SK-N-SH (cell line): ENCODE measurements around the gene MPV17. TPM values are rescaled to one million over a fixed set of nuclear protein-coding genes. Genes with fewer than 3 reads are reported as not detected.

ENCODE experiments used
- CTCF ChIA-PET: fragments of 300-600, 350-600 bp; formaldehyde crosslinking; extraction: SDS; loops from one replicate; lab custom pipeline; 2021; lab: Yijun Ruan, JAX
- POLR2A ChIA-PET: fragments of 350-600 bp; sonication (Branson Sonifier 250); formaldehyde crosslinking; extraction: SDS; loops from one replicate; lab custom pipeline; 2020; ENCODE audit warnings: antibody characterized with exemption, inconsistent platforms; lab: Yijun Ruan, JAX
- DNase-seq: peaks from one replicate; pipeline ENCODE4 v3.0.0; 2012
- H2AFZ ChIP-seq: fragments of 200-600 bp; sonication (generic); 2 replicates; pipeline ENCODE4 v1.8.1; 2016; ENCODE audit warnings: antibody characterized with exemption, mild to moderate bottlenecking, low read depth
- H3F3A ChIP-seq: fragments of 200-600 bp; sonication (generic); replicated peaks from 2 replicates; pipeline ENCODE3; 2016; ENCODE audit warnings: antibody characterized with exemption, mild to moderate bottlenecking; ENCODE audit not compliant: insufficient read depth
- H3K27ac ChIP-seq, 2 experiments: fragments of 200-500 bp in 1 of 2; fragments of 200-600 bp in 1 of 2; sonication (Bioruptor generic) in 1 of 2; sonication (generic), shearing (Covaris generic) in 1 of 2; 2 replicates each; pipeline versions ENCODE4 v1.5.1 to v1.6.1; 2014 to 2016; ENCODE audit warnings: low read depth in 2 of 2, inconsistent platforms in 1 of 2, low read length in 1 of 2, mild to moderate bottlenecking in 1 of 2, mixed read lengths in 1 of 2
- H3K27me3 ChIP-seq: fragments of 200-600 bp; sonication (generic), shearing (Covaris generic); 2 replicates; pipeline ENCODE4 v1.6.1; 2016; ENCODE audit warnings: mixed run types; ENCODE audit not compliant: insufficient read depth
- H3K36me3 ChIP-seq, 2 experiments: fragments of 200-500 bp in 1 of 2; fragments of 200-600 bp in 1 of 2; sonication (Bioruptor generic) in 1 of 2; sonication (generic) in 1 of 2; replicated peaks in 1 of 2; 2 replicates each; pipeline versions ENCODE3 to v1.5.1; 2014 to 2016; ENCODE audit warnings: low read length in 1 of 2, mild to moderate bottlenecking in 1 of 2; ENCODE audit not compliant: insufficient read depth in 2 of 2, control insufficient read depth in 1 of 2
- H3K4me1 ChIP-seq, 2 experiments: fragments of 200-500 bp in 1 of 2; fragments of 200-600 bp in 1 of 2; sonication (Bioruptor generic) in 1 of 2; sonication (generic), shearing (Covaris generic) in 1 of 2; 2 replicates each; pipeline versions ENCODE4 v1.5.1 to v1.6.1; 2014 to 2016; ENCODE audit warnings: low read depth in 1 of 2, low read length in 1 of 2, mixed run types in 1 of 2; ENCODE audit not compliant: insufficient read depth in 2 of 2, control insufficient read depth in 1 of 2
- H3K4me2 ChIP-seq: fragments of 200-600 bp; sonication (generic), shearing (Covaris generic); 2 replicates; pipeline ENCODE4 v1.6.1; 2017; ENCODE audit warnings: mixed run types
- H3K4me3 ChIP-seq, 2 experiments: fragments of 200-500 bp in 1 of 2; fragments of 200-600 bp in 1 of 2; sonication (Bioruptor generic) in 1 of 2; sonication (generic), shearing (Covaris generic) in 1 of 2; 2 replicates each; pipeline versions ENCODE4 v1.5.1 to v1.8.1; 2014 to 2016; ENCODE audit warnings: low read depth in 2 of 2, inconsistent platforms in 1 of 2, low read length in 1 of 2, mild to moderate bottlenecking in 1 of 2, mixed read lengths in 1 of 2, moderate library complexity in 1 of 2
- H3K79me2 ChIP-seq: fragments of 200-600 bp; sonication (generic); 2 replicates; pipeline ENCODE4 v1.8.1; 2017; ENCODE audit warnings: mild to moderate bottlenecking; ENCODE audit not compliant: insufficient read depth
- H3K9ac ChIP-seq: fragments of 200-600 bp; sonication (generic); 2 replicates; pipeline ENCODE4 v1.6.1; 2017; ENCODE audit warnings: mixed run types
- H3K9me2 ChIP-seq: fragments of 200-600 bp; sonication (generic); 2 replicates; pipeline ENCODE4 v1.6.1; 2017; ENCODE audit warnings: mixed run types
- H3K9me3 ChIP-seq: fragments of 200-600 bp; sonication (generic); 2 replicates; pipeline ENCODE4 v1.6.1; 2017; ENCODE audit warnings: mixed run types, mild to moderate bottlenecking, moderate library complexity
- H4K20me1 ChIP-seq: fragments of 200-600 bp; sonication (generic); 2 replicates; pipeline ENCODE4 v1.6.1; 2017; ENCODE audit warnings: mild to moderate bottlenecking, mixed run types; ENCODE audit not compliant: insufficient read depth
- CHD2 ChIP-seq: fragments of 150-350 bp; IDR thresholded peaks from 2 replicates; pipeline ENCODE4 v1.6.1; 2018; ENCODE audit warnings: low read length; ENCODE audit not compliant: partially characterized antibody
- ELF1 ChIP-seq: IDR thresholded peaks from 2 replicates; pipeline ENCODE4 v1.4.0; 2012
- FOXM1 ChIP-seq: IDR thresholded peaks from 2 replicates; pipeline ENCODE4 v1.4.0; 2012; ENCODE audit warnings: low read depth, mild to moderate bottlenecking
- GABPA ChIP-seq: IDR thresholded peaks from 2 replicates; pipeline ENCODE4 v1.4.0; 2012; ENCODE audit warnings: low read depth, mild to moderate bottlenecking
- MXI1 ChIP-seq: IDR thresholded peaks from 2 replicates; pipeline ENCODE4 v1.6.1; 2012; ENCODE audit warnings: mild to moderate bottlenecking, low read depth, low read length, improper control_type of control experiment
- RAD21 ChIP-seq: IDR thresholded peaks from 2 replicates; pipeline ENCODE4 v1.6.1; 2012; ENCODE audit warnings: mild to moderate bottlenecking, low read length
- RCOR1 ChIP-seq: fragments of 150-350 bp; IDR thresholded peaks from 2 replicates; pipeline ENCODE4 v1.6.1; 2017; ENCODE audit warnings: antibody characterized with exemption, low read length
- RFX5 ChIP-seq: IDR thresholded peaks from 2 replicates; pipeline ENCODE4 v1.6.1; 2012; ENCODE audit warnings: mild to moderate bottlenecking, improper control_type of control experiment, low read length
- RXRA ChIP-seq: IDR thresholded peaks from 2 replicates; pipeline ENCODE4 v1.4.0; 2012; ENCODE audit warnings: low read depth, mild to moderate bottlenecking, borderline replicate concordance
- SIN3A ChIP-seq: IDR thresholded peaks from 2 replicates; pipeline ENCODE4 v1.6.1; 2012; ENCODE audit warnings: low read depth, mild to moderate bottlenecking, low read length, moderate library complexity, borderline replicate concordance
- SMC3 ChIP-seq: IDR thresholded peaks from 2 replicates; pipeline ENCODE4 v1.6.1; 2012; ENCODE audit warnings: low read depth, low read length, improper control_type of control experiment
- WGBS: methylation state at CpG from one replicate; pipeline ENCODE4 v1.1.6; 2017; ENCODE audit warnings: low lambda C conversion rate; 5-methylcytosine and 5-hydroxymethylcytosine counted together
- polyA plus RNA-seq, 3 experiments: library from polyadenylated mRNA; depleted of rRNA; stranded (reverse); fragments of >200 nt; gene quantifications; 2 replicates each; pipeline ENCODE4 v1.2.3, GENCODE V29; 2012
- TF ChIP-seq, protein P1 (sequence below): fragments of 150-350 bp; IDR thresholded peaks from 2 replicates; pipeline ENCODE4 v1.6.1; 2017; ENCODE audit warnings: antibody characterized with exemption, low read length, low read depth, borderline replicate concordance
- TF ChIP-seq, protein P2 (sequence below): fragments of 200-600 bp; sonication (generic); IDR thresholded peaks from 2 replicates; pipeline ENCODE4 v1.6.1; 2017; ENCODE audit warnings: antibody characterized with exemption, mild to moderate bottlenecking, moderate library complexity
- TF ChIP-seq, protein P3 (sequence below): fragments of 150-350 bp; IDR thresholded peaks from 2 replicates; pipeline ENCODE4 v1.6.1; 2016; ENCODE audit warnings: mild to moderate bottlenecking, low read depth, low read length
- TF ChIP-seq, protein P4 (sequence below): IDR thresholded peaks from 2 replicates; pipeline ENCODE4 v1.4.0; 2012; ENCODE audit warnings: low read depth
- TF ChIP-seq, protein P5 (sequence below): IDR thresholded peaks from 2 replicates; pipeline ENCODE4 v1.4.0; 2012; ENCODE audit warnings: low read depth, borderline replicate concordance
- TF ChIP-seq, protein P6 (sequence below): IDR thresholded peaks from 2 replicates; pipeline ENCODE4; 2012
- TF ChIP-seq, protein P7 (sequence below): IDR thresholded peaks from 2 replicates; pipeline ENCODE4 v1.4.0; 2012; ENCODE audit warnings: low read depth, borderline replicate concordance

The MPV17 gene
- polyA plus RNA-seq, 1 of the 3 experiments (the other 2 are of a cell fraction) = 255 TPM

DNA sequence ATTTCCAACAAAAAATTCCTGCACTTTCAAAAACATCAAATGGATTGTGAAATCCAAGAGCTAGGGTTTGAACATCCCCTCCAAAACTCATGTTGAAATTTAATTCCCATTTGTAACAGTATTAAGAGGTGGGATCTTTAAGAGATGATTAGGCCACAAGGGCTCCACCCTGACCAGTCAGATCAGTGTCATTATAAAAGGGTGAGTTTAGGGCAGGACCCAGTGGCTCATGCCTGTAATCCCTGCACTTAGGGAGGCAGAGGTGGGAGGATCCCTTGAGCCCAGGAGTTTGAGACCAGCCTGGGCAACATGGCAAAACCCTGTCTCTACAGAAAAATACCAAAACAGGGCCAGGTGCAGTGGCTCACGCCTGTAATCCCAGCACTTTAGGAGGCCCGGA, 24.7 kb upstream of the MPV17 start:
- peaks cover 13% of the 10 kb centered on the region; the same call in 1 of the 2 replicates for H4K20me1 ChIP-seq
- no peaks in the 10 kb centered on the region for H3K4me1 ChIP-seq
- peaks cover 89% of the 10 kb centered on the region for H3K79me2 ChIP-seq
- DNase-seq = no peak
- TF ChIP-seq, protein P1, sequence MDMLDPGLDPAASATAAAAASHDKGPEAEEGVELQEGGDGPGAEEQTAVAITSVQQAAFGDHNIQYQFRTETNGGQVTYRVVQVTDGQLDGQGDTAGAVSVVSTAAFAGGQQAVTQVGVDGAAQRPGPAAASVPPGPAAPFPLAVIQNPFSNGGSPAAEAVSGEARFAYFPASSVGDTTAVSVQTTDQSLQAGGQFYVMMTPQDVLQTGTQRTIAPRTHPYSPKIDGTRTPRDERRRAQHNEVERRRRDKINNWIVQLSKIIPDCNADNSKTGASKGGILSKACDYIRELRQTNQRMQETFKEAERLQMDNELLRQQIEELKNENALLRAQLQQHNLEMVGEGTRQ = no peak
- no peak for TF ChIP-seq RCOR1
- no peak for TF ChIP-seq FOXM1
- TF ChIP-seq, protein P2, sequence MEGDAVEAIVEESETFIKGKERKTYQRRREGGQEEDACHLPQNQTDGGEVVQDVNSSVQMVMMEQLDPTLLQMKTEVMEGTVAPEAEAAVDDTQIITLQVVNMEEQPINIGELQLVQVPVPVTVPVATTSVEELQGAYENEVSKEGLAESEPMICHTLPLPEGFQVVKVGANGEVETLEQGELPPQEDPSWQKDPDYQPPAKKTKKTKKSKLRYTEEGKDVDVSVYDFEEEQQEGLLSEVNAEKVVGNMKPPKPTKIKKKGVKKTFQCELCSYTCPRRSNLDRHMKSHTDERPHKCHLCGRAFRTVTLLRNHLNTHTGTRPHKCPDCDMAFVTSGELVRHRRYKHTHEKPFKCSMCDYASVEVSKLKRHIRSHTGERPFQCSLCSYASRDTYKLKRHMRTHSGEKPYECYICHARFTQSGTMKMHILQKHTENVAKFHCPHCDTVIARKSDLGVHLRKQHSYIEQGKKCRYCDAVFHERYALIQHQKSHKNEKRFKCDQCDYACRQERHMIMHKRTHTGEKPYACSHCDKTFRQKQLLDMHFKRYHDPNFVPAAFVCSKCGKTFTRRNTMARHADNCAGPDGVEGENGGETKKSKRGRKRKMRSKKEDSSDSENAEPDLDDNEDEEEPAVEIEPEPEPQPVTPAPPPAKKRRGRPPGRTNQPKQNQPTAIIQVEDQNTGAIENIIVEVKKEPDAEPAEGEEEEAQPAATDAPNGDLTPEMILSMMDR = no peak
- TF ChIP-seq, protein P3, sequence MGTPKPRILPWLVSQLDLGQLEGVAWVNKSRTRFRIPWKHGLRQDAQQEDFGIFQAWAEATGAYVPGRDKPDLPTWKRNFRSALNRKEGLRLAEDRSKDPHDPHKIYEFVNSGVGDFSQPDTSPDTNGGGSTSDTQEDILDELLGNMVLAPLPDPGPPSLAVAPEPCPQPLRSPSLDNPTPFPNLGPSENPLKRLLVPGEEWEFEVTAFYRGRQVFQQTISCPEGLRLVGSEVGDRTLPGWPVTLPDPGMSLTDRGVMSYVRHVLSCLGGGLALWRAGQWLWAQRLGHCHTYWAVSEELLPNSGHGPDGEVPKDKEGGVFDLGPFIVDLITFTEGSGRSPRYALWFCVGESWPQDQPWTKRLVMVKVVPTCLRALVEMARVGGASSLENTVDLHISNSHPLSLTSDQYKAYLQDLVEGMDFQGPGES = no peak
- TF ChIP-seq MXI1 = no peak
- TF ChIP-seq RAD21 = no peak
- TF ChIP-seq, protein P4, sequence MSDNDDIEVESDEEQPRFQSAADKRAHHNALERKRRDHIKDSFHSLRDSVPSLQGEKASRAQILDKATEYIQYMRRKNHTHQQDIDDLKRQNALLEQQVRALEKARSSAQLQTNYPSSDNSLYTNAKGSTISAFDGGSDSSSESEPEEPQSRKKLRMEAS = no peak
- TF ChIP-seq, protein P5, sequence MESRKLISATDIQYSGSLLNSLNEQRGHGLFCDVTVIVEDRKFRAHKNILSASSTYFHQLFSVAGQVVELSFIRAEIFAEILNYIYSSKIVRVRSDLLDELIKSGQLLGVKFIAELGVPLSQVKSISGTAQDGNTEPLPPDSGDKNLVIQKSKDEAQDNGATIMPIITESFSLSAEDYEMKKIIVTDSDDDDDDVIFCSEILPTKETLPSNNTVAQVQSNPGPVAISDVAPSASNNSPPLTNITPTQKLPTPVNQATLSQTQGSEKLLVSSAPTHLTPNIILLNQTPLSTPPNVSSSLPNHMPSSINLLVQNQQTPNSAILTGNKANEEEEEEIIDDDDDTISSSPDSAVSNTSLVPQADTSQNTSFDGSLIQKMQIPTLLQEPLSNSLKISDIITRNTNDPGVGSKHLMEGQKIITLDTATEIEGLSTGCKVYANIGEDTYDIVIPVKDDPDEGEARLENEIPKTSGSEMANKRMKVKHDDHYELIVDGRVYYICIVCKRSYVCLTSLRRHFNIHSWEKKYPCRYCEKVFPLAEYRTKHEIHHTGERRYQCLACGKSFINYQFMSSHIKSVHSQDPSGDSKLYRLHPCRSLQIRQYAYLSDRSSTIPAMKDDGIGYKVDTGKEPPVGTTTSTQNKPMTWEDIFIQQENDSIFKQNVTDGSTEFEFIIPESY = no peak
- TF ChIP-seq, protein P6, sequence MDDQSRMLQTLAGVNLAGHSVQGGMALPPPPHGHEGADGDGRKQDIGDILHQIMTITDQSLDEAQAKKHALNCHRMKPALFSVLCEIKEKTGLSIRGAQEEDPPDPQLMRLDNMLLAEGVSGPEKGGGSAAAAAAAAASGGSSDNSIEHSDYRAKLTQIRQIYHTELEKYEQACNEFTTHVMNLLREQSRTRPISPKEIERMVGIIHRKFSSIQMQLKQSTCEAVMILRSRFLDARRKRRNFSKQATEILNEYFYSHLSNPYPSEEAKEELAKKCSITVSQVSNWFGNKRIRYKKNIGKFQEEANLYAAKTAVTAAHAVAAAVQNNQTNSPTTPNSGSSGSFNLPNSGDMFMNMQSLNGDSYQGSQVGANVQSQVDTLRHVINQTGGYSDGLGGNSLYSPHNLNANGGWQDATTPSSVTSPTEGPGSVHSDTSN = no peak
- TF ChIP-seq GABPA = no peak
- no peak for TF ChIP-seq SMC3
- TF ChIP-seq CHD2 = no peak
- TF ChIP-seq RFX5 = no peak
- TF ChIP-seq, protein P7, sequence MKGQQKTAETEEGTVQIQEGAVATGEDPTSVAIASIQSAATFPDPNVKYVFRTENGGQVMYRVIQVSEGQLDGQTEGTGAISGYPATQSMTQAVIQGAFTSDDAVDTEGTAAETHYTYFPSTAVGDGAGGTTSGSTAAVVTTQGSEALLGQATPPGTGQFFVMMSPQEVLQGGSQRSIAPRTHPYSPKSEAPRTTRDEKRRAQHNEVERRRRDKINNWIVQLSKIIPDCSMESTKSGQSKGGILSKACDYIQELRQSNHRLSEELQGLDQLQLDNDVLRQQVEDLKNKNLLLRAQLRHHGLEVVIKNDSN = no peak
- no peak for TF ChIP-seq RXRA
- no peak for TF ChIP-seq SIN3A
- TF ChIP-seq ELF1 = no peak
- TF ChIP-seq, all 33 proteins: peak for 0
- no peak overlapping the region for H3K4me2 ChIP-seq
- peaks cover 5 to 12% of the 10 kb centered on the region in 2 experiments for H3K36me3 ChIP-seq
- ChIA-PET POLR2A (interaction anchor here (1.5 kb wide), 1 partner anchor 9 kb away, joined by 3 read pairs; the partner anchor contains the start of gene GTF3C2), CTCF (no interaction called here)
- no peaks in the 10 kb centered on the region for H3K9me2 ChIP-seq
- H3K9me3 ChIP-seq = no peaks in the 10 kb centered on the region
- H3K27ac ChIP-seq = no peak overlapping the region
- no peak overlapping the region for H3K4me3 ChIP-seq
- no peaks in the 10 kb centered on the region for H3F3A ChIP-seq
- H2AFZ ChIP-seq = no peak overlapping the region
- H3K27me3 ChIP-seq = no peaks in the 10 kb centered on the region
- 100% methylated on average over 2 of the region's 2 CpGs for WGBS
- no peak overlapping the region for H3K9ac ChIP-seq
